Activated CD4-positive, alpha-beta T cell treated with anti-CD3 and anti-CD28 coated beads for 36 hours (primary cell): ENCODE results near the gene RECQL5. TPM values are rescaled to one million over a fixed set of nuclear protein-coding genes. Genes with fewer than 3 reads are reported as not detected.

Experiments
- ATAC-seq: fragments of 200-7000 bp; cut with Tn5 transposase; one replicate; pipeline ENCODE4 v1.10.0; 2021; ENCODE audit warnings: mild to moderate bottlenecking, moderate library complexity
- CTCF ChIA-PET: fragments of 350-600 bp; sonication (Branson Sonifier 250); formaldehyde crosslinking; loops from one replicate; lab custom pipeline; 2021; ENCODE audit warnings: antibody characterized with exemption; lab: Charles Lee
- POLR2A ChIA-PET: fragments of 350-600 bp; sonication (Branson Sonifier 250); formaldehyde crosslinking; loops from one replicate; lab custom pipeline; 2021; ENCODE audit warnings: antibody characterized with exemption, inconsistent platforms; lab: Charles Lee
- DNase-seq: peaks from one replicate; pipeline ENCODE4 v3.0.0-alpha.2; 2020
- H3K27ac Mint-ChIP-seq: one replicate; pipeline ENCODE4 v1.8.0; 2021; ENCODE audit warnings: mixed read lengths
- H3K27me3 Mint-ChIP-seq: one replicate; pipeline ENCODE4 v1.8.0; 2021; ENCODE audit warnings: mixed read lengths
- H3K36me3 Mint-ChIP-seq: one replicate; pipeline ENCODE4 v1.8.0; 2021; ENCODE audit warnings: low read depth, mixed read lengths
- H3K4me1 Mint-ChIP-seq: one replicate; pipeline ENCODE4 v1.8.0; 2021; ENCODE audit warnings: mixed read lengths
- H3K4me3 Mint-ChIP-seq: one replicate; pipeline ENCODE4 v1.8.0; 2021; ENCODE audit warnings: mild to moderate bottlenecking, moderate library complexity, mixed read lengths
- H3K9me3 Mint-ChIP-seq: one replicate; pipeline ENCODE4 v1.8.0; 2021; ENCODE audit warnings: low read depth, mixed read lengths
- intact Hi-C, 2 experiments: fragments of 100-400 bp; cut with DNase I in 1 of 2; cut with micrococcal nuclease in 1 of 2; formaldehyde crosslinking; loops; one replicate each; pipeline versions ENCODE4 v1.14.2 to v1.15.1; 2022 to 2024; cut with DNase I, micrococcal nuclease
- total RNA-seq, 2 experiments: library from RNA; stranded (reverse); gene quantifications; one replicate each; pipeline ENCODE4 v1.2.3, GENCODE V29; 2021

The RECQL5 gene
- total RNA-seq, 2 experiments from 2014 or later: 36.4 to 40.5 TPM

DNA sequence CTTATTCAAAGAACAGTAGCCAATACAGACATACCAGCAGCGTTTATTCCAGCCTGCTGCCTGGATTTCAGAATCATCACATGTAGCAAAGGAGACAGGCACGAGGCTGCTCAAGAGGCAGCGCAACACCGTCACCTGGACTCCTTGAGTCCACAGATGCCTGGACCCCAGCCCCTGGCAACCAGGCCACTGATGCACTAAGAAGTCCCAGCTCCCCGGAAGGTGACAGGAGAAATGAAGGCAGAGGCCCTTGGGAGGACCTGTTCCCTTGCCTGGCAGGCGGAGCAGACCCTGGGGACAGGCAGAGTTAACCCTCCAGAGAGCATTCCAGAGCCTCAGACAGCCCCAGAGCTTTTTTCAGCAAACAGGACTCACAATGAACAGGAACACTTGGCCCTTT lies 17.3 kb downstream of the RECQL5 start:
- H3K9me3 Mint-ChIP-seq: no peaks in the 10 kb centered on the region
- DNase-seq (no peak), ATAC-seq (no peak)
- POLR2A ChIA-PET: no interaction called here
- no peaks in the 10 kb centered on the region for H3K27me3 Mint-ChIP-seq
- H3K4me3 Mint-ChIP-seq: no peak overlapping the region
- no peaks in the 10 kb centered on the region for H3K4me1 Mint-ChIP-seq
- H3K27ac Mint-ChIP-seq: no peak overlapping the region
- intact Hi-C loops: no loop called here
- CTCF ChIA-PET: interaction anchor here (0.6 to 3.3 kb wide), 6 partner anchors 8 to 351 kb away, joined by 3 to 20 read pairs (median 4); partner anchors contain the start of genes CDK3 and SMIM5
- H3K36me3 Mint-ChIP-seq: peaks cover 15% of the 10 kb centered on the region

DNA sequence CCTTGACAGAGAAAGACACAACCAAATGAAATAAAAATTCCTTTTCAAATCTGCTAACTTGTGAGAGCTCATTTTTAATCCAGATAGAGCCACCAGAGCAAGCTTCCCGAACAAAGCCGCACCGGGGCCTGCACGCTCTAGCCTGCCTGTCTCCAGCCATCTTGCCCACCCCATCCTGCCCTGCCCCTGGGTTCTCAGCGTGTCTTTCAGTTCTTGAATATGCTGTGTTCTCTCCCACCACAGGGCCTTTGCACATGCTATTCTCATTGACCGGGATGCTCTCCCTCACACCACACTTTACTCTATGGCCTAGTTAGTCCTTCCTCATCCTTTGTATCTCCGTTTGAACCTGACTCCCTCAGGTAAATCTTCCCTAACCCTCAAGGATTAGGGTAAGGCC lies 19.0 kb downstream of the RECQL5 start:
- intact Hi-C loops: no loop called here
- no peak overlapping the region for H3K4me3 Mint-ChIP-seq
- H3K36me3 Mint-ChIP-seq: peaks cover 11% of the 10 kb centered on the region
- ChIA-PET CTCF (interaction anchor here (0.6 to 4.2 kb wide), 3 partner anchors 15 to 1447 kb away, joined by 3 to 45 read pairs (median 3); partner anchors contain the start of gene SMIM5), POLR2A (interaction anchor here (0.6 kb wide), 1 partner anchor 15 kb away, joined by 3 read pairs; no protein-coding TSS in a partner anchor)
- no peaks in the 10 kb centered on the region for H3K4me1 Mint-ChIP-seq
- H3K27me3 Mint-ChIP-seq: no peaks in the 10 kb centered on the region
- no peaks in the 10 kb centered on the region for H3K9me3 Mint-ChIP-seq
- DNase-seq (no peak), ATAC-seq (no peak)
- no peak overlapping the region for H3K27ac Mint-ChIP-seq

- no peak for ATAC-seq
- no peak for DNase-seq
- Mint-ChIP-seq H3K9me3 (no peaks in the 10 kb centered on the region), H3K27ac (no peak overlapping the region), H3K27me3 (no peaks in the 10 kb centered on the region), H3K4me3 (no peak overlapping the region), H3K36me3 (peaks cover 11% of the 10 kb centered on the region), H3K4me1 (no peaks in the 10 kb centered on the region)
- CTCF ChIA-PET: interaction anchor here (4.2 to 6.6 kb wide), 2 partner anchors 14 to 101 kb away, joined by 38 to 45 read pairs; partner anchors contain the start of gene SMIM5
- intact Hi-C loops: no loop called here
- POLR2A ChIA-PET: no interaction called here
These were observed 19.9 kb downstream of the RECQL5 start for GRCh38 chr17:75647061-75647460.

DNA sequence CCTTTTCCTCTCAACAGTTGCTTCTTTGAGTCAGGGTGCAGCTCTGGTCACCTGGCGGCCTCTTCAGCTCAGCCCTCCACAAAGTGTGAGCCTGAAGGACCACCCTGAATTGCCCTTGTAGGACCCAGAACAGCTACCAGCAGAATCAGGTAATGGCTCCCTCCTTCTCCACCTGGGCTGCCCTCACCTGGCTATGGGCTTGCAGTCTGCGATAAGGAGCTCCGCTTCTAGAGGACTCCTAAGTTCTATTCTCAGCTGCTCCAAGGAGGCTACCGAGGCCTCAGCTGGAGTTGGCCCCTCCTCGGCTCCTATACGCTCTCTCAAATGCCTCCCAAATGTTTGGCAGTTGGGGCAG lies 20.3 kb downstream of the RECQL5 start:
- Mint-ChIP-seq H3K36me3 (peaks cover 11% of the 10 kb centered on the region), H3K27me3 (no peaks in the 10 kb centered on the region), H3K4me1 (no peaks in the 10 kb centered on the region), H3K27ac (no peak overlapping the region), H3K9me3 (no peaks in the 10 kb centered on the region), H3K4me3 (no peak overlapping the region)
- no peak for DNase-seq
- ChIA-PET POLR2A (no interaction called here), CTCF (interaction anchor here (0.5 to 6.6 kb wide), 5 partner anchors 11 to 309 kb away, joined by 3 to 45 read pairs (median 3); partner anchors contain the start of gene SMIM5)
- intact Hi-C loops: no loop called here
- ATAC-seq: no peak

- ATAC-seq: no peak
- DNase-seq: no peak
- H3K27me3 Mint-ChIP-seq: no peaks in the 10 kb centered on the region
- H3K9me3 Mint-ChIP-seq: no peaks in the 10 kb centered on the region
- intact Hi-C loops: no loop called here
- no peak overlapping the region for H3K27ac Mint-ChIP-seq
- CTCF ChIA-PET: interaction anchor here (0.5 to 6.6 kb wide), 6 partner anchors 9 to 310 kb away, joined by 3 to 45 read pairs (median 4); partner anchors contain the start of gene SMIM5
- no peak overlapping the region for H3K4me3 Mint-ChIP-seq
- no peaks in the 10 kb centered on the region for H3K4me1 Mint-ChIP-seq
- POLR2A ChIA-PET: no interaction called here
- H3K36me3 Mint-ChIP-seq: peaks cover 10% of the 10 kb centered on the region
These were observed 20.9 kb downstream of the RECQL5 start for GRCh38 chr17:75645889-75646637.

DNA sequence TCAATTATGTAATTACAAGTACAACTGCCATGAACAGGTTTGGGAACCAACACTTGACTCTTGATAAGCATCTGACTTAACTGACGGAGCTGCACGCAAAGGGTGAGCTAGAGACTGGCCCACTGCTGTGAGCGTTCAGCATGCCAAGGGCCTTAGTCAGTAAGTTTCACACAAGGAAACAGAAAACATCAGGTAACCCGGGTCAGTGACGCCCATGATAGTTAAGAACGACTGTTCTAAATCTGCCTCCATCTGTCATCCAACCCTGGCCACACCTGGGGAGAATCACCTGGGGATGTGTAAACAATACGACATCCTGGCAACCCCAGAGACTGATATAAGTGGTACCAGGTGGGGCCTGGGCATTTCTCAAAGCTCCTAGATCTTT lies 21.5 kb downstream of the RECQL5 start:
- CTCF ChIA-PET: interaction anchor here (0.7 to 6.6 kb wide), 6 partner anchors 8 to 375 kb away, joined by 4 to 45 read pairs (median 4); partner anchors contain the start of genes MIF4GD and SMIM5
- Mint-ChIP-seq H3K9me3 (no peaks in the 10 kb centered on the region), H3K4me1 (no peaks in the 10 kb centered on the region), H3K4me3 (no peak overlapping the region), H3K27me3 (no peaks in the 10 kb centered on the region), H3K36me3 (peaks cover 4% of the 10 kb centered on the region), H3K27ac (no peak overlapping the region)
- ATAC-seq: no peak
- no peak for DNase-seq
- intact Hi-C loops: no loop called here
- POLR2A ChIA-PET: no interaction called here

GRCh38 chr17:75643643-75644017 lies 23.3 kb downstream of the RECQL5 start:
- Mint-ChIP-seq H3K27me3 (no peaks in the 10 kb centered on the region), H3K27ac (no peak overlapping the region), H3K36me3 (peaks cover 2% of the 10 kb centered on the region), H3K4me3 (no peak overlapping the region), H3K9me3 (no peaks in the 10 kb centered on the region), H3K4me1 (no peaks in the 10 kb centered on the region)
- CTCF ChIA-PET: interaction anchor here (1.2 to 6.6 kb wide), 2 partner anchors 31 to 105 kb away, joined by 3 to 38 read pairs; no protein-coding TSS in a partner anchor
- intact Hi-C loops: no loop called here
- no peak for DNase-seq
- POLR2A ChIA-PET: no interaction called here
- no peak for ATAC-seq

DNA sequence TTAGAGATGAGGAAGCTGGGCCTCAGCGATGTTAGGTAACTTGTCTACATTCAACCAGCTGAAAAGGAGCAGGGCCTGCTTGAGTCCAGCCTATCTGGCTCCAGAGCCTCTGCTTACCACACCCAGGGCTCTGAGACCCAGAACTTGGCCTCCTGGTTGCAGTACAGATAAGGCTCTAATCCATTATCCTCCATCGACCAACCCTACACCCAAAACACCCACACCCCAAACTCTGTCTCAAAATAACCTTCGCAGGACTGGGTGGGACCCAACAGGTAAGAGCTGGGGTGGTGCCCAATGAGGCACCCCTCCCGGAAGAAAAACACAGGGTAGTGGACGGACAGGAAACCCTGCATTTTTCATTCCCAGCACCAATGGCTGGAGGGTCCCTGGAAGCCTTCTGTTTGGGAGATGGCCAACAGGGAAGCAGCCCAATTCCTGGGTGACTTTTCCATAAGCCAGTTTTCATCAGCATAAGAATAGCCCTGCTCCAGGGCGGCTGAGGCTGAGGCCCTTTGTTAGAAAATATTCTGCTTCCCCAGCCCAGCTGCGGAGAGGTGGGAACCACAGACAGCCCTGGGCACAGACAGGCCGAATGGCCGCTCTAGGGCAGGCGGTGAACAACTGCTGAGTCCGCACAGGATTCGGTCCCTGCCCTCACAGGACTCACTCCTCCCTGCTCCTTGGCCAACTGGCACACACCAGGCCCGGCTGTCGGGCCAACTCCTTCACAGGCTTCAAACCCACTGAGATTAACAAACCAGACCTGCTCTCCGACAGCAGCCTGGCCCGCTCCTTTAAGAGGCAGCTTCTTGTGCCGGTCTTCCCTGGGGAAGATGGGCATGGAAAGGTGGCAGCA lies 23.9 kb downstream of the RECQL5 start:
- H3K36me3 Mint-ChIP-seq: peaks cover 2% of the 10 kb centered on the region
- no peaks in the 10 kb centered on the region for H3K27me3 Mint-ChIP-seq
- DNase-seq (no peak), ATAC-seq (no peak)
- CTCF ChIA-PET: interaction anchor here (0.9 to 6.6 kb wide), 4 partner anchors 10 to 105 kb away, joined by 3 to 38 read pairs (median 4); partner anchors contain the start of gene SMIM5
- no peaks in the 10 kb centered on the region for H3K9me3 Mint-ChIP-seq
- no peak overlapping the region for H3K4me3 Mint-ChIP-seq
- H3K4me1 Mint-ChIP-seq: no peaks in the 10 kb centered on the region
- intact Hi-C loops: no loop called here
- no peak overlapping the region for H3K27ac Mint-ChIP-seq
- POLR2A ChIA-PET: no interaction called here

DNA sequence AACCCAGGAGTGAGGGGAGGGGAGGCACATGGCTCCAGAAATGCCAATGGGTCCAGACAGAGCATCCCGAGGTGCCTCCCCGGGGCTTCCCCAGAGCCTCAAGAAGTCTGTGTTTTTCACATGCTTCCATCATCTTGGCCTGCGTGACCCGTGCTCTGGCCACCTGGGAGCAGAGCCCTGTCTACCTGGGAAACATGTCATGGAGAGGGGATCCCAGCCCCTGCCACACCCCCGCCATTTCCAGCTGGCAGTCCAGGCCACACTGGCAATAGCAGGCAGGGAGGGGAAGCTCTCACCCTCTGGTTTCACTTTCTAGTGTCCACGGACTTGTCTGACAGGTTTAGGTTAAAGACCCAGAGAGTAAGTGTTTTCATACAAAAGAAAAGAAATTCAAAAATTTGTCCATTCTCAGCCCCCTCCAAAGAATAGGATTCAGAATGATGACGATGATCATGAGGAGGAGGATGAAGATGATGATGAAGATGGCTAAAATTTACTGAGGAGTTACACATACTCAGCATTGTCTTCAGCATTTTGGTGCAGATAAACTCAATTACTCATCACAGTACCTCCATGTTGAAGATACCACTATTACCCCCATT lies 24.7 kb downstream of the RECQL5 start:
- Mint-ChIP-seq H3K27me3 (no peaks in the 10 kb centered on the region), H3K36me3 (peaks cover 2% of the 10 kb centered on the region), H3K4me1 (no peaks in the 10 kb centered on the region), H3K4me3 (no peak overlapping the region), H3K9me3 (no peaks in the 10 kb centered on the region), H3K27ac (no peak overlapping the region)
- intact Hi-C loops: no loop called here
- no peak for DNase-seq
- ATAC-seq: no peak
- POLR2A ChIA-PET: no interaction called here
- CTCF ChIA-PET: interaction anchor here (0.9 to 6.6 kb wide), 4 partner anchors 9 to 106 kb away, joined by 3 to 38 read pairs (median 8); partner anchors contain the start of gene SMIM5

GRCh38 chr17:75641343-75641742 lies 25.6 kb downstream of the RECQL5 start:
- Mint-ChIP-seq H3K4me3 (no peak overlapping the region), H3K9me3 (no peaks in the 10 kb centered on the region), H3K36me3 (peaks cover 2% of the 10 kb centered on the region), H3K27ac (no peak overlapping the region), H3K27me3 (no peaks in the 10 kb centered on the region), H3K4me1 (no peaks in the 10 kb centered on the region)
- ATAC-seq (no peak), DNase-seq (no peak)
- ChIA-PET CTCF (interaction anchor here (0.6 to 6.6 kb wide), 6 partner anchors 8 to 107 kb away, joined by 3 to 38 read pairs (median 4); partner anchors contain the start of gene SMIM5), POLR2A (no interaction called here)
- intact Hi-C loops: no loop called here
